ENCODE data around the gene ALOX15.

Gene ALOX15

DNA sequence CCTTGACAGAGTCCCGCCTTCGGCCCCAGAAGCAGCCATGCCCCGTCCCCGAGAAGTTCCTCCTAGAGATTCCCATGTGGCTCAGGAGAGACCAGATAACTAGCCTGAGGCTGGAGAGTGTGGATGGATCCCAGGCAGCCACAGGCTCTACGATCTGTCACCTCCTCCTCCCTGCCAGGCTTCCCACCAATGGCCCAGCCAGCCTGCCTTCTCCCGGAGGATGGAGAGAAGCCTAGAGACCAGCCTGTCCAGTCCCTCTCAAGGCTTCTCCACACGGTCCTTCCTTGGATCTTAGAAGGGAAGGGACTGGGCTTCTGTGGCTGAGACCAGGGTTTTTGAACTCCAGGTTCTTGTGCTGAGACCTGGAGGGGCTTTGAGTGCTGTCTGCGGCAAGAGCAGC, 58.8 kb downstream of the ALOX15 start:
- Histone ChIP-seq H3K36me3 (ENCODE audit: insufficient read depth, low read length) (no peaks in the 10 kb centered on the region), H2AFZ (ENCODE audit: low read depth, low read length) (no peak overlapping the region), H3K9me3 (ENCODE audit: low read length) (no peaks in the 10 kb centered on the region), H3K27me3 (ENCODE audit: insufficient read depth, low read length) (peaks cover 66% of the 10 kb centered on the region), H3K4me1 (ENCODE audit: insufficient read depth, low read length) (peaks cover 3% of the 10 kb centered on the region), H3K4me3 (ENCODE audit: low read length) (no peak overlapping the region)

- no peaks in the 10 kb centered on the region for H3K36me3 ChIP-seq (ENCODE audit: insufficient read depth, low read length)
- no peak overlapping the region for H2AFZ ChIP-seq (ENCODE audit: low read depth, low read length)
- no peaks in the 10 kb centered on the region for H3K9me3 ChIP-seq (ENCODE audit: low read length)
- H3K4me3 ChIP-seq (ENCODE audit: low read length), result no peak overlapping the region
- H3K4me1 ChIP-seq (ENCODE audit: insufficient read depth, low read length), result peaks cover 8% of the 10 kb centered on the region
- peaks cover 60% of the 10 kb centered on the region for H3K27me3 ChIP-seq (ENCODE audit: insufficient read depth, low read length)
Measured at GRCh38 chr17:4582101-4582501, 59.4 kb downstream of the ALOX15 start.

All from neuron (in vitro differentiated cells).